HepG2 (cell line): ENCODE data around the gene CTXN1. TPM values are rescaled to one million over a fixed set of nuclear protein-coding genes. Genes with fewer than 3 reads are reported as not detected.
A peak's percentile ranks its signal among the peaks of the same experiment; 100 is the strongest.

Experiments used
- ATRX ChIP-seq: sonication (generic); formaldehyde crosslinking; IDR thresholded peaks from 2 replicates; pipeline ENCODE4 v1.4.0; 2020; ENCODE audit warnings: missing genetic modification reagents, borderline replicate concordance
- ISL2 ChIP-seq: sonication (generic); formaldehyde crosslinking; IDR thresholded peaks from 2 replicates; pipeline ENCODE4 v1.5.0; 2020; ENCODE audit warnings: missing genetic modification reagents
- JUND ChIP-seq: sonication (generic); formaldehyde crosslinking; IDR thresholded peaks from 2 replicates; pipeline ENCODE4 v1.8.0; 2022; ENCODE audit warnings: mild to moderate bottlenecking, missing genetic modification reagents
- KDM2A ChIP-seq: sonication (generic); formaldehyde crosslinking; IDR thresholded peaks from 2 replicates; pipeline ENCODE4 v1.4.0; 2020; ENCODE audit warnings: low read depth, missing genetic modification reagents, borderline replicate concordance
- KDM4B ChIP-seq: sonication (generic); formaldehyde crosslinking; IDR thresholded peaks from 2 replicates; pipeline ENCODE4 v1.4.0; 2020; ENCODE audit warnings: missing genetic modification reagents
- MAF1 ChIP-seq: sonication (generic); formaldehyde crosslinking; IDR thresholded peaks from 2 replicates; pipeline ENCODE4 v1.5.0; 2020; ENCODE audit warnings: missing genetic modification reagents, borderline replicate concordance
- NFIC ChIP-seq: IDR thresholded peaks from 2 replicates; pipeline ENCODE4 v1.6.1; 2012; ENCODE audit warnings: mild to moderate bottlenecking, low read length, inconsistent platforms
- ZFY ChIP-seq: sonication (generic); formaldehyde crosslinking; IDR thresholded peaks from 2 replicates; pipeline ENCODE4 v1.4.0; 2020; ENCODE audit warnings: missing genetic modification reagents
- ZNF235 ChIP-seq: sonication (generic); formaldehyde crosslinking; IDR thresholded peaks from 2 replicates; pipeline ENCODE4 v1.8.1; 2023; ENCODE audit warnings: mild to moderate bottlenecking, missing genetic modification reagents, borderline replicate concordance
- ZNF354B ChIP-seq: sonication (generic); formaldehyde crosslinking; IDR thresholded peaks from 2 replicates; pipeline ENCODE4 v1.8.0; 2022; ENCODE audit warnings: mild to moderate bottlenecking, missing genetic modification reagents
- ZNF468 ChIP-seq: sonication (generic); formaldehyde crosslinking; IDR thresholded peaks from 2 replicates; pipeline ENCODE4 v1.8.0; 2022; ENCODE audit warnings: mild to moderate bottlenecking, moderate library complexity, missing genetic modification reagents
- ZNF550 ChIP-seq: sonication (generic); formaldehyde crosslinking; IDR thresholded peaks from 2 replicates; pipeline ENCODE4 v1.4.0; 2020; ENCODE audit warnings: mild to moderate bottlenecking, missing genetic modification reagents, borderline replicate concordance
- ZNF558 ChIP-seq: sonication (generic); formaldehyde crosslinking; IDR thresholded peaks from 2 replicates; pipeline ENCODE4 v1.9.0; 2022; ENCODE audit warnings: mild to moderate bottlenecking, missing genetic modification reagents, borderline replicate concordance
- ZNF563 ChIP-seq: sonication (generic); formaldehyde crosslinking; IDR thresholded peaks from 2 replicates; pipeline ENCODE4 v1.8.0; 2022; ENCODE audit warnings: mild to moderate bottlenecking, moderate library complexity, missing genetic modification reagents
- ZNF709 ChIP-seq: sonication (generic); formaldehyde crosslinking; IDR thresholded peaks from 2 replicates; pipeline ENCODE4 v1.5.0; 2020; ENCODE audit warnings: mild to moderate bottlenecking, missing genetic modification reagents
- ZNF724P ChIP-seq: sonication (generic); formaldehyde crosslinking; IDR thresholded peaks from 2 replicates; pipeline ENCODE4 v1.8.0; 2022; ENCODE audit warnings: missing genetic modification reagents, borderline replicate concordance
- ZNF775 ChIP-seq: sonication (generic); formaldehyde crosslinking; IDR thresholded peaks from 2 replicates; pipeline ENCODE4 v1.4.0; 2020; ENCODE audit warnings: missing genetic modification reagents, mild to moderate bottlenecking, moderate library complexity, borderline replicate concordance
- polyA plus RNA-seq, 8 experiments: library from polyadenylated mRNA; depleted of rRNA in 3 of 8; stranded (reverse) in 7 of 8; unstranded in 1 of 8; fragments of >200 nt; fragmentation: Illumina TruSeq in 4 of 8; extraction: Trizol in 4 of 8; gene quantifications; 2 replicates each; pipeline versions ENCODE4 v1.2.1 to v1.2.3, GENCODE V29; 2011 to 2016; ENCODE audit warnings: low read depth in 4 of 8, missing spikeins in 1 of 8, mixed read lengths in 1 of 8; ENCODE audit not compliant: insufficient read depth in 1 of 8
- total RNA-seq, 5 experiments: library from RNA; depleted of rRNA; stranded (reverse); fragments of >200 nt; fragmentation: Illumina TruSeq; extraction: Trizol; gene quantifications; 2 replicates each; pipeline ENCODE4 v1.2.3, GENCODE V29; 2016; ENCODE audit warnings: low read depth in 1 of 5
- TF ChIP-seq, protein P1 (sequence below): sonication (generic); formaldehyde crosslinking; IDR thresholded peaks from 2 replicates; pipeline ENCODE4 v1.4.0; 2020; ENCODE audit warnings: mild to moderate bottlenecking, missing genetic modification reagents, borderline replicate concordance
- TF ChIP-seq, protein P2 (sequence below): sonication (generic); formaldehyde crosslinking; conservative IDR thresholded peaks from 2 replicates; pipeline ENCODE4 v1.4.0; 2020; ENCODE audit warnings: missing genetic modification reagents
- TF ChIP-seq, protein P3 (sequence below): IDR thresholded peaks from 2 replicates; pipeline ENCODE4 v1.6.1; 2018; ENCODE audit warnings: missing genetic modification reagents, mild to moderate bottlenecking, missing compliant biosample characterization
- TF ChIP-seq, protein P4 (sequence below): sonication (generic); formaldehyde crosslinking; IDR thresholded peaks from 2 replicates; pipeline ENCODE4 v1.4.0; 2020; ENCODE audit warnings: missing genetic modification reagents
- TF ChIP-seq, protein P5 (sequence below): fragments of 450-650 bp; IDR thresholded peaks from 2 replicates; pipeline ENCODE4 v1.6.1; 2016

The CTXN1 gene
- total and polyA plus RNA-seq, 2 of the 13 experiments (the other 11 are each of a cell fraction or from before 2014, with no cell fraction given) = 0.11 TPM; not detected in 1

DNA sequence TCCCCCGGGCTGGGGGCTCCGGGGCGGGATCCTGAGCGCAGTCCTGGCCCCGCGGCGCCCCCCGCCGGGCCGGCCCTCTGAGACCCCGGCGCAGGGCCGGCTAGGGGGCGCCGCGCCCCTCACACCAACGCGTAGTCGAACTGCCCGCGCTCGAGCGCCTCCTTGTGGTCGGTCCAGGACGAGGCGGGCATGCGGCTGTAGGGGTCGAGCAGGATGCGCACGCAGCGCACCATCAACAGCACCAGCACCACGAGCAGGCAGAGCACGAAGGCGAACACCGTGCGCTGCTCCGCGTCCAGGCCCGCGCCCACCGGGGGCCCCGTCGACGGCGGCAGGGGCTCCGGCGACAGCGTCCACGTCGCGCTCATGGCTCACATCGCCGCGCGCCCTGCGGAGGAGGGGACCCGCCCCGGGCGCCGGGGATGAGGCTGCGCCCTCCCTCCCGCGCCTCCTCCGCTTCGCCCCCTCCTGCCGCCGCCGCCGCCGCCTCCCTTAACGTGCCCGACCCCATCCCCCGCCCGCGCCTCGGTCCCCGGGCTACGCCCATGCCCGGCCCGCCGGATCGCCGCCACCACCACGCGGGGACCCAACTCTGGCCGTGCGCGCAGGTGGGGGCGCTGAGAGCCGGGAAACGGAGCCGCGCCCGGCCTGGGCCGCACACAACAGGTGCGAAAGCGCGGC lies 624 bp downstream of the CTXN1 start (continued):
- TF ChIP-seq, protein P1, sequence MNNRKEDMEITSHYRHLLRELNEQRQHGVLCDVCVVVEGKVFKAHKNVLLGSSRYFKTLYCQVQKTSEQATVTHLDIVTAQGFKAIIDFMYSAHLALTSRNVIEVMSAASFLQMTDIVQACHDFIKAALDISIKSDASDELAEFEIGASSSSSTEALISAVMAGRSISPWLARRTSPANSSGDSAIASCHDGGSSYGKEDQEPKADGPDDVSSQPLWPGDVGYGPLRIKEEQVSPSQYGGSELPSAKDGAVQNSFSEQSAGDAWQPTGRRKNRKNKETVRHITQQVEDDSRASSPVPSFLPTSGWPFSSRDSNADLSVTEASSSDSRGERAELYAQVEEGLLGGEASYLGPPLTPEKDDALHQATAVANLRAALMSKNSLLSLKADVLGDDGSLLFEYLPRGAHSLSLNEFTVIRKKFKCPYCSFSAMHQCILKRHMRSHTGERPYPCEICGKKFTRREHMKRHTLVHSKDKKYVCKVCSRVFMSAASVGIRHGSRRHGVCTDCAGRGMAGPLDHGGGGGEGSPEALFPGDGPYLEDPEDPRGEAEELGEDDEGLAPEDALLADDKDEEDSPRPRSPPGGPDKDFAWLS (CRISPR knock-in tag) = no peak
- TF ChIP-seq JUND (CRISPR knock-in tag) = no peak
- TF ChIP-seq ZFY (CRISPR knock-in tag) = peak; percentile 74
- TF ChIP-seq ATRX = no peak
- TF ChIP-seq MAF1 (CRISPR knock-in tag) = no peak
- no peak for TF ChIP-seq ZNF354B (CRISPR knock-in tag)
- TF ChIP-seq, protein P2, sequence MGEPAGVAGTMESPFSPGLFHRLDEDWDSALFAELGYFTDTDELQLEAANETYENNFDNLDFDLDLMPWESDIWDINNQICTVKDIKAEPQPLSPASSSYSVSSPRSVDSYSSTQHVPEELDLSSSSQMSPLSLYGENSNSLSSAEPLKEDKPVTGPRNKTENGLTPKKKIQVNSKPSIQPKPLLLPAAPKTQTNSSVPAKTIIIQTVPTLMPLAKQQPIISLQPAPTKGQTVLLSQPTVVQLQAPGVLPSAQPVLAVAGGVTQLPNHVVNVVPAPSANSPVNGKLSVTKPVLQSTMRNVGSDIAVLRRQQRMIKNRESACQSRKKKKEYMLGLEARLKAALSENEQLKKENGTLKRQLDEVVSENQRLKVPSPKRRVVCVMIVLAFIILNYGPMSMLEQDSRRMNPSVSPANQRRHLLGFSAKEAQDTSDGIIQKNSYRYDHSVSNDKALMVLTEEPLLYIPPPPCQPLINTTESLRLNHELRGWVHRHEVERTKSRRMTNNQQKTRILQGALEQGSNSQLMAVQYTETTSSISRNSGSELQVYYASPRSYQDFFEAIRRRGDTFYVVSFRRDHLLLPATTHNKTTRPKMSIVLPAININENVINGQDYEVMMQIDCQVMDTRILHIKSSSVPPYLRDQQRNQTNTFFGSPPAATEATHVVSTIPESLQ = no peak
- TF ChIP-seq ZNF468 (CRISPR knock-in tag) = peak; percentile 78; the same call in 1 of the 2 replicates
- TF ChIP-seq NFIC = no peak
- peak; percentile 87 for TF ChIP-seq KDM2A (CRISPR knock-in tag)
- no peak for TF ChIP-seq ZNF775 (CRISPR knock-in tag)
- TF ChIP-seq, protein P3, sequence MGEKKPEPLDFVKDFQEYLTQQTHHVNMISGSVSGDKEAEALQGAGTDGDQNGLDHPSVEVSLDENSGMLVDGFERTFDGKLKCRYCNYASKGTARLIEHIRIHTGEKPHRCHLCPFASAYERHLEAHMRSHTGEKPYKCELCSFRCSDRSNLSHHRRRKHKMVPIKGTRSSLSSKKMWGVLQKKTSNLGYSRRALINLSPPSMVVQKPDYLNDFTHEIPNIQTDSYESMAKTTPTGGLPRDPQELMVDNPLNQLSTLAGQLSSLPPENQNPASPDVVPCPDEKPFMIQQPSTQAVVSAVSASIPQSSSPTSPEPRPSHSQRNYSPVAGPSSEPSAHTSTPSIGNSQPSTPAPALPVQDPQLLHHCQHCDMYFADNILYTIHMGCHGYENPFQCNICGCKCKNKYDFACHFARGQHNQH (CRISPR knock-in tag) = 0 out of 2 replicates have a peak, but pooled peaks have one; percentile 27
- TF ChIP-seq, protein P4, sequence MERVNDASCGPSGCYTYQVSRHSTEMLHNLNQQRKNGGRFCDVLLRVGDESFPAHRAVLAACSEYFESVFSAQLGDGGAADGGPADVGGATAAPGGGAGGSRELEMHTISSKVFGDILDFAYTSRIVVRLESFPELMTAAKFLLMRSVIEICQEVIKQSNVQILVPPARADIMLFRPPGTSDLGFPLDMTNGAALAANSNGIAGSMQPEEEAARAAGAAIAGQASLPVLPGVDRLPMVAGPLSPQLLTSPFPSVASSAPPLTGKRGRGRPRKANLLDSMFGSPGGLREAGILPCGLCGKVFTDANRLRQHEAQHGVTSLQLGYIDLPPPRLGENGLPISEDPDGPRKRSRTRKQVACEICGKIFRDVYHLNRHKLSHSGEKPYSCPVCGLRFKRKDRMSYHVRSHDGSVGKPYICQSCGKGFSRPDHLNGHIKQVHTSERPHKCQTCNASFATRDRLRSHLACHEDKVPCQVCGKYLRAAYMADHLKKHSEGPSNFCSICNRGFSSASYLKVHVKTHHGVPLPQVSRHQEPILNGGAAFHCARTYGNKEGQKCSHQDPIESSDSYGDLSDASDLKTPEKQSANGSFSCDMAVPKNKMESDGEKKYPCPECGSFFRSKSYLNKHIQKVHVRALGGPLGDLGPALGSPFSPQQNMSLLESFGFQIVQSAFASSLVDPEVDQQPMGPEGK (CRISPR knock-in tag) = peak; percentile 55; the same call in 1 of the 2 replicates
- peak; percentile 54 for TF ChIP-seq ZNF709 (CRISPR knock-in tag)
- no peak for TF ChIP-seq ZNF235 (CRISPR knock-in tag)
- TF ChIP-seq ZNF558 (CRISPR knock-in tag) = no peak; the same call in 1 of the 2 replicates
- peak; percentile 85 for TF ChIP-seq ZNF724P (CRISPR knock-in tag)
- TF ChIP-seq, protein P5, sequence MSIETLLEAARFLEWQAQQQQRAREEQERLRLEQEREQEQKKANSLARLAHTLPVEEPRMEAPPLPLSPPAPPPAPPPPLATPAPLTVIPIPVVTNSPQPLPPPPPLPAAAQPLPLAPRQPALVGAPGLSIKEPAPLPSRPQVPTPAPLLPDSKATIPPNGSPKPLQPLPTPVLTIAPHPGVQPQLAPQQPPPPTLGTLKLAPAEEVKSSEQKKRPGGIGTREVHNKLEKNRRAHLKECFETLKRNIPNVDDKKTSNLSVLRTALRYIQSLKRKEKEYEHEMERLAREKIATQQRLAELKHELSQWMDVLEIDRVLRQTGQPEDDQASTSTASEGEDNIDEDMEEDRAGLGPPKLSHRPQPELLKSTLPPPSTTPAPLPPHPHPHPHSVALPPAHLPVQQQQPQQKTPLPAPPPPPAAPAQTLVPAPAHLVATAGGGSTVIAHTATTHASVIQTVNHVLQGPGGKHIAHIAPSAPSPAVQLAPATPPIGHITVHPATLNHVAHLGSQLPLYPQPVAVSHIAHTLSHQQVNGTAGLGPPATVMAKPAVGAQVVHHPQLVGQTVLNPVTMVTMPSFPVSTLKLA = no peak
- TF ChIP-seq ISL2 (CRISPR knock-in tag) = no peak
- peak; percentile 87; the same call in 1 of the 2 replicates for TF ChIP-seq ZNF563 (CRISPR knock-in tag)
- TF ChIP-seq KDM4B (CRISPR knock-in tag) = no peak
- no peak for TF ChIP-seq ZNF550 (CRISPR knock-in tag)
